PC-3 (cell line): ENCODE results near the gene RHOG.

Experiments
- EZH2 ChIP-seq: fragments of 300-600 bp; sonication (generic); IDR thresholded peaks from one replicate; pipeline ENCODE4 v1.6.1; 2017; ENCODE audit warnings: antibody characterized with exemption, mild to moderate bottlenecking, low read length; ENCODE audit not compliant: unreplicated experiment
- EZH2phosphoT487 ChIP-seq: fragments of 300-600 bp; sonication (generic); IDR thresholded peaks from 2 replicates; pipeline ENCODE4 v1.6.1; 2018; ENCODE audit warnings: mild to moderate bottlenecking, antibody characterized with exemption, low read length, borderline replicate concordance
- TF ChIP-seq, protein P1 (sequence below): fragments of 300-600 bp; sonication (generic); conservative IDR thresholded peaks from 2 replicates; pipeline ENCODE4 v1.5.1; 2017; ENCODE audit warnings: antibody characterized with exemption, low read depth, mild to moderate bottlenecking, low read length

DNA sequence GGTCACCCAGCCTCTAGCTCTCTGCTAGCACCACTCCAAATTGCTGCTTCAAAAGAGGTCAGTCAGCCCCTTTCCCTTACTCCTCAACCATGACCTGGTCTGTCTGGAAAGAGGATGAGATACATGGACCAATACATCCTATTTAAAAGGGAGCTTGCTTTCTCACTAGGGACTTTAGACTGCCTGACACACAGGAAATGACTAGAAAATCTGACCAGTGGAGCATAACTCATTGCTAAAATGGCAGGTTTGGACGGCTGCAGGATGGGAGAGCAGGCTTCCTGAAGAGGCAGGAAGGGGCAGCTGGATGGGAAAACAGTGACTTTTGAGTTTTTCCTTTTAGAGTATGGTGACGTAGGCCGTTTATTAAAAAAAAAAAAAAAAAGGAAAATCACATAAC, 40.0 kb upstream of the RHOG start:
- TF ChIP-seq EZH2 = no peak
- TF ChIP-seq, protein P1, sequence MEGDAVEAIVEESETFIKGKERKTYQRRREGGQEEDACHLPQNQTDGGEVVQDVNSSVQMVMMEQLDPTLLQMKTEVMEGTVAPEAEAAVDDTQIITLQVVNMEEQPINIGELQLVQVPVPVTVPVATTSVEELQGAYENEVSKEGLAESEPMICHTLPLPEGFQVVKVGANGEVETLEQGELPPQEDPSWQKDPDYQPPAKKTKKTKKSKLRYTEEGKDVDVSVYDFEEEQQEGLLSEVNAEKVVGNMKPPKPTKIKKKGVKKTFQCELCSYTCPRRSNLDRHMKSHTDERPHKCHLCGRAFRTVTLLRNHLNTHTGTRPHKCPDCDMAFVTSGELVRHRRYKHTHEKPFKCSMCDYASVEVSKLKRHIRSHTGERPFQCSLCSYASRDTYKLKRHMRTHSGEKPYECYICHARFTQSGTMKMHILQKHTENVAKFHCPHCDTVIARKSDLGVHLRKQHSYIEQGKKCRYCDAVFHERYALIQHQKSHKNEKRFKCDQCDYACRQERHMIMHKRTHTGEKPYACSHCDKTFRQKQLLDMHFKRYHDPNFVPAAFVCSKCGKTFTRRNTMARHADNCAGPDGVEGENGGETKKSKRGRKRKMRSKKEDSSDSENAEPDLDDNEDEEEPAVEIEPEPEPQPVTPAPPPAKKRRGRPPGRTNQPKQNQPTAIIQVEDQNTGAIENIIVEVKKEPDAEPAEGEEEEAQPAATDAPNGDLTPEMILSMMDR = no peak
- TF ChIP-seq EZH2phosphoT487 = no peak
